HL-60/S4 treated with phorbol 12-myristate 13-acetate at 8.2 ng/mL for 4 days and 3 days (cell line): ENCODE results near the gene SPTB.
"Not testable (repeated sequence)": the region's sequence is repeated elsewhere in the genome, so short reads cannot be mapped to it uniquely, and the experiment has no call there.

Experiments used
- in situ Hi-C: fragments of 300-500 bp; cut with MboI; formaldehyde crosslinking; loops from 2 replicates; pipeline ENCODE4 v1.15.0; 2022; ENCODE audit warnings: low sequenced_read_pairs

Gene SPTB

GRCh38 chr14:64879635-64880220 lies at the start of gene SPTB:
TSS of gene SPTB (minus strand) at chr14:64879907. CDS start at chr14:64823094, 56,813 bp downstream.
- in situ Hi-C loops, result no loop called here

GRCh38 chr14:64929014-64929359 lies 49.3 kb upstream of the SPTB start:
- in situ Hi-C loops, result no loop called here

- in situ Hi-C loops, result no loop called here
Measured at GRCh38 chr14:64928239-64929013, 48.7 kb upstream of the SPTB start.

- in situ Hi-C loops, result no loop called here
Measured at GRCh38 chr14:64927031-64927430, 47.3 kb upstream of the SPTB start.

GRCh38 chr14:64926398-64926995 lies 46.8 kb upstream of the SPTB start:
- in situ Hi-C loops, result no loop called here

- in situ Hi-C loops, result no loop called here
Measured at GRCh38 chr14:64923015-64923414, 43.3 kb upstream of the SPTB start.

GRCh38 chr14:64920465-64920864 lies 40.8 kb upstream of the SPTB start:
- in situ Hi-C loops, result no loop called here

GRCh38 chr14:64919618-64920017 lies 39.9 kb upstream of the SPTB start:
- in situ Hi-C loops, result no loop called here

- in situ Hi-C loops, result no loop called here
Measured at GRCh38 chr14:64919215-64919614, 39.5 kb upstream of the SPTB start.

GRCh38 chr14:64918216-64918615 lies 38.5 kb upstream of the SPTB start:
- in situ Hi-C loops, result no loop called here

GRCh38 chr14:64915797-64916196 lies 36.1 kb upstream of the SPTB start:
- in situ Hi-C loops, result no loop called here

- in situ Hi-C loops, result no loop called here
Measured at GRCh38 chr14:64915029-64915424, 35.3 kb upstream of the SPTB start.

GRCh38 chr14:64914237-64915028 lies 34.7 kb upstream of the SPTB start, which contains the start of gene CHURC1:
TSS of gene CHURC1 (plus strand) at chr14:64914455. CDS start at chr14:64914496, 41 bp downstream.
- in situ Hi-C loops, result no loop called here

- in situ Hi-C loops, result not testable (repeated sequence)
Measured at GRCh38 chr14:64913477-64913876, 33.8 kb upstream of the SPTB start.

GRCh38 chr14:64912261-64912660 lies 32.6 kb upstream of the SPTB start:
- in situ Hi-C loops, result no loop called here

- in situ Hi-C loops, result no loop called here
Measured at GRCh38 chr14:64910847-64911495, 31.3 kb upstream of the SPTB start.

- in situ Hi-C loops, result no loop called here
Measured at GRCh38 chr14:64906022-64906421, 26.3 kb upstream of the SPTB start.

GRCh38 chr14:64899958-64900357 lies 20.3 kb upstream of the SPTB start:
- in situ Hi-C loops, result no loop called here

- in situ Hi-C loops, result no loop called here
Measured at GRCh38 chr14:64891839-64892375, 12.2 kb upstream of the SPTB start.

- in situ Hi-C loops, result no loop called here
Measured at GRCh38 chr14:64891173-64891838, 11.6 kb upstream of the SPTB start.
